Esophagus muscularis mucosa (tissue), 3 donors: ENCODE measurements around the gene C22orf23.

Experiments used
- CTCF ChIP-seq, 3 experiments: fragments of 200-600 bp in 2 of 3; fragments of 450-650 bp in 1 of 3; sonication (generic) in 2 of 3; IDR thresholded peaks; one replicate each; pipeline ENCODE4 v1.5.1; 2017 to 2019; ENCODE audit warnings: antibody characterized with exemption in 3 of 3, mild to moderate bottlenecking in 2 of 3, moderate library complexity in 1 of 3
- POLR2A ChIP-seq: fragments of 450-650 bp; IDR thresholded peaks from one replicate; pipeline ENCODE4 v1.6.1; 2017; ENCODE audit warnings: antibody characterized with exemption, moderate library complexity, mild to moderate bottlenecking, low read depth
- POLR2AphosphoS5 ChIP-seq, 2 donors: sonication (generic); formaldehyde crosslinking; IDR thresholded peaks; one replicate each; pipeline ENCODE4 v1.6.1; 2017; ENCODE audit warnings: antibody characterized with exemption in 2 of 2

DNA sequence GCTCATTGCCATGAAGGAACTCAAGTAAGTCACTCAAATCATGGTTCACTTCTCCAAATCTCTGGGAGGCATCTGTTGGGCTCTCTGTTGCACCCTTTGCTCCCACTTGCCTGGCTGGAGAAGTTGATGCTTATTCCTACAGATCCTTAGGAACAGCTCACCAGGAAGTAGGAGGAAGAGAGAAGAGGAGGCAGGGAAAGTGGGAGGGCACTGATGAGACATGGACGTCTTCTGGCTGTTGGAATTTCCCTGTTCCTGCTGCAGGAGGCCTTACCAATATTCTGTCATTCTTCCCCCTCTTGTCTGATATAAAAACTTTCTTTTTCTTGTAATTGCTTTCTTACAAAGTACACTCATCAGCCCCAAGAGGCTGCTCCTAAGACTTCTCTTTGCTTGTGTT is 13.7 kb upstream of the C22orf23 start:
- TF ChIP-seq POLR2AphosphoS5 (IDR thresholded peaks at IDR 0.05) (no peak), CTCF (IDR thresholded peaks at IDR 0.05) (no peak), POLR2A (no peak)
